ENCODE measurements around the gene KIF6.

DNA sequence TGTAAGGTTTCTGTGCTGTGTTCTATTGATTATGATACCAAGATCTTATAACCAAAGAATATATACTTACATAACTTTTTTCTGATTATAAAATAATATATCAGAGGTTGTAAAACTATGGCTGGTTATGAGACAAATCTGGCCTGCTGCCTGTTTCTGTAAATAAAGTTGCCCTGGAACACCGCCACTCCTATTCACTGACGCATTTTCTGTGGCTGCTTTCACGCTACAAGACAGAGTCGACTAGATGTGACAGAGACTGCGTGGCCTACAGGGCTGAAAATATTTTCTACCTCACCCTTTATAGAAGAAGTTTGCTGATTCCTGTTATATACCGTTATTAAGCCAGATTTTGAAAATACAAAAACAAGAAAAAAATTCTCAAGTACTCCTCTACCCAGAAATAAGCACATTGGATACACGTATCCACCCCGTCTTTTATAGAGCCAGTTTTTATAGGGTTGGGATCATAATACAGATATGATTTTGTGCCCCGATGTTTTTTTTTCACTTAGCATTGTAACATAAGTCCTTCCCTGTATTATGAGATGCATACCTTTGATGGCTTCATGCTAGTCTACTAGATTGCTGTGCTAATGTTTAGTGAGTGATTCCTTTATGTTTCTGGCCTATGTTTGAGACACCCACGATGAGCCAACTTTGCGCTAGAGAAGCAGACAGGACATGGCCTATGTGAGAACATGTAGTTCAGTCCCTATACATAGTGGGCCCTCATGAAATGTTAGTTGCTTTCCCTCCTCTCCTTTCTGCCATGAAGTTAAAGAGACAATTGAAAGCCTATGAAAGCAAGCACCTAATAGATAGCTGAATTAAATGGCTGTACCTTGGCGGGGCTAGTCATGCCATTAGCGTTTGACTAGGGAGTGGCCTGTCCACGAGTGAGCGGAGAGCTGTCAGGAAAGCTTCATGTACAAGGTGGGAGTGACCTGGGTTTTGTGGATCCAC, 304.6 kb downstream of the KIF6 start:
- TF ChIP-seq, protein P1, sequence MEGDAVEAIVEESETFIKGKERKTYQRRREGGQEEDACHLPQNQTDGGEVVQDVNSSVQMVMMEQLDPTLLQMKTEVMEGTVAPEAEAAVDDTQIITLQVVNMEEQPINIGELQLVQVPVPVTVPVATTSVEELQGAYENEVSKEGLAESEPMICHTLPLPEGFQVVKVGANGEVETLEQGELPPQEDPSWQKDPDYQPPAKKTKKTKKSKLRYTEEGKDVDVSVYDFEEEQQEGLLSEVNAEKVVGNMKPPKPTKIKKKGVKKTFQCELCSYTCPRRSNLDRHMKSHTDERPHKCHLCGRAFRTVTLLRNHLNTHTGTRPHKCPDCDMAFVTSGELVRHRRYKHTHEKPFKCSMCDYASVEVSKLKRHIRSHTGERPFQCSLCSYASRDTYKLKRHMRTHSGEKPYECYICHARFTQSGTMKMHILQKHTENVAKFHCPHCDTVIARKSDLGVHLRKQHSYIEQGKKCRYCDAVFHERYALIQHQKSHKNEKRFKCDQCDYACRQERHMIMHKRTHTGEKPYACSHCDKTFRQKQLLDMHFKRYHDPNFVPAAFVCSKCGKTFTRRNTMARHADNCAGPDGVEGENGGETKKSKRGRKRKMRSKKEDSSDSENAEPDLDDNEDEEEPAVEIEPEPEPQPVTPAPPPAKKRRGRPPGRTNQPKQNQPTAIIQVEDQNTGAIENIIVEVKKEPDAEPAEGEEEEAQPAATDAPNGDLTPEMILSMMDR (IDR thresholded peaks at IDR 0.05) = no peak
- TF ChIP-seq, protein P2, sequence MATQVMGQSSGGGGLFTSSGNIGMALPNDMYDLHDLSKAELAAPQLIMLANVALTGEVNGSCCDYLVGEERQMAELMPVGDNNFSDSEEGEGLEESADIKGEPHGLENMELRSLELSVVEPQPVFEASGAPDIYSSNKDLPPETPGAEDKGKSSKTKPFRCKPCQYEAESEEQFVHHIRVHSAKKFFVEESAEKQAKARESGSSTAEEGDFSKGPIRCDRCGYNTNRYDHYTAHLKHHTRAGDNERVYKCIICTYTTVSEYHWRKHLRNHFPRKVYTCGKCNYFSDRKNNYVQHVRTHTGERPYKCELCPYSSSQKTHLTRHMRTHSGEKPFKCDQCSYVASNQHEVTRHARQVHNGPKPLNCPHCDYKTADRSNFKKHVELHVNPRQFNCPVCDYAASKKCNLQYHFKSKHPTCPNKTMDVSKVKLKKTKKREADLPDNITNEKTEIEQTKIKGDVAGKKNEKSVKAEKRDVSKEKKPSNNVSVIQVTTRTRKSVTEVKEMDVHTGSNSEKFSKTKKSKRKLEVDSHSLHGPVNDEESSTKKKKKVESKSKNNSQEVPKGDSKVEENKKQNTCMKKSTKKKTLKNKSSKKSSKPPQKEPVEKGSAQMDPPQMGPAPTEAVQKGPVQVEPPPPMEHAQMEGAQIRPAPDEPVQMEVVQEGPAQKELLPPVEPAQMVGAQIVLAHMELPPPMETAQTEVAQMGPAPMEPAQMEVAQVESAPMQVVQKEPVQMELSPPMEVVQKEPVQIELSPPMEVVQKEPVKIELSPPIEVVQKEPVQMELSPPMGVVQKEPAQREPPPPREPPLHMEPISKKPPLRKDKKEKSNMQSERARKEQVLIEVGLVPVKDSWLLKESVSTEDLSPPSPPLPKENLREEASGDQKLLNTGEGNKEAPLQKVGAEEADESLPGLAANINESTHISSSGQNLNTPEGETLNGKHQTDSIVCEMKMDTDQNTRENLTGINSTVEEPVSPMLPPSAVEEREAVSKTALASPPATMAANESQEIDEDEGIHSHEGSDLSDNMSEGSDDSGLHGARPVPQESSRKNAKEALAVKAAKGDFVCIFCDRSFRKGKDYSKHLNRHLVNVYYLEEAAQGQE (IDR thresholded peaks at IDR 0.05) = no peak
- no peak for TF ChIP-seq USF2 (IDR thresholded peaks at IDR 0.05)
- no peak for TF ChIP-seq PHF8 (IDR thresholded peaks at IDR 0.05; ENCODE audit: borderline replicate concordance, low read depth)
- no peak for TF ChIP-seq CEBPB (IDR thresholded peaks at IDR 0.05)
- TF ChIP-seq POLR2A (IDR thresholded peaks at IDR 0.05; ENCODE audit: low read length) = no peak
- no peak for TF ChIP-seq MAX (IDR thresholded peaks at IDR 0.05)
- no peak for TF ChIP-seq JUN (IDR thresholded peaks at IDR 0.05)
- no peak for TF ChIP-seq RFX5 (IDR thresholded peaks at IDR 0.05)
- no peak for TF ChIP-seq BCL3 (IDR thresholded peaks at IDR 0.05)
- no peak for TF ChIP-seq ESRRA (IDR thresholded peaks at IDR 0.05; ENCODE audit: borderline replicate concordance, low read length)
- TF ChIP-seq JUNB (IDR thresholded peaks at IDR 0.05) = no peak
- TF ChIP-seq SREBF2 (IDR thresholded peaks at IDR 0.05) = no peak
- no peak for TF ChIP-seq MAFK (IDR thresholded peaks at IDR 0.05; ENCODE audit: partially characterized antibody)

Data from A549 (cell line).